ENCODE results near the gene STK35. TPM values are rescaled to one million over a fixed set of nuclear protein-coding genes. Genes with fewer than 3 reads are reported as not detected.

The STK35 gene
- polyA plus RNA-seq, 1 experiment = 8.2 TPM

DNA sequence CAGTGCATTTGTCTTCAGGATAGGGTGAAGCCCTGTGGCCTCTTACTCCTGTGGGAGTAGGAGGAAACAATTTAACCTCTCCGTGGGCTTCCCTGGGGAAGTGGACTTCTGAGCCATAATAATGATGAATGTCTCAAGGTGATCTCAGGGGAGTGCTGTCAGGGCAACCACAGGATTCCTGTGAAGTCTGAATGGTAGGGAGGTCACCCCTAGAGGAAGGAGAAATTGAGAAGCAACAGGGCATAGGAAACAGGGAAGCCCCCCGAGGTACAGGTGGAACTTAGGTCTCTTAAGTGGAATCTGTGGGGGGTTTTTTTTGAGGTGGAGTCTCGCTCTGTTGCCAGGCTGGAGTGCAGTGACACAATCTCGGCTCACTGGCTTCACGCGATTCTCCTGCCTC is 26.9 kb downstream of the STK35 start:
- ChIA-PET CTCF (no interaction called here), POLR2A (no interaction called here)
- no peak for DNase-seq (ENCODE audit: low read depth)
- no peak overlapping the region for H3K4me3 ChIP-seq (ENCODE audit: low read depth, low read length)
- peaks cover 3% of the 10 kb centered on the region; the same call in 1 of the 2 replicates for H3K36me3 ChIP-seq (ENCODE audit: control insufficient read depth, insufficient read depth, low read length)
- TF ChIP-seq, protein P1, sequence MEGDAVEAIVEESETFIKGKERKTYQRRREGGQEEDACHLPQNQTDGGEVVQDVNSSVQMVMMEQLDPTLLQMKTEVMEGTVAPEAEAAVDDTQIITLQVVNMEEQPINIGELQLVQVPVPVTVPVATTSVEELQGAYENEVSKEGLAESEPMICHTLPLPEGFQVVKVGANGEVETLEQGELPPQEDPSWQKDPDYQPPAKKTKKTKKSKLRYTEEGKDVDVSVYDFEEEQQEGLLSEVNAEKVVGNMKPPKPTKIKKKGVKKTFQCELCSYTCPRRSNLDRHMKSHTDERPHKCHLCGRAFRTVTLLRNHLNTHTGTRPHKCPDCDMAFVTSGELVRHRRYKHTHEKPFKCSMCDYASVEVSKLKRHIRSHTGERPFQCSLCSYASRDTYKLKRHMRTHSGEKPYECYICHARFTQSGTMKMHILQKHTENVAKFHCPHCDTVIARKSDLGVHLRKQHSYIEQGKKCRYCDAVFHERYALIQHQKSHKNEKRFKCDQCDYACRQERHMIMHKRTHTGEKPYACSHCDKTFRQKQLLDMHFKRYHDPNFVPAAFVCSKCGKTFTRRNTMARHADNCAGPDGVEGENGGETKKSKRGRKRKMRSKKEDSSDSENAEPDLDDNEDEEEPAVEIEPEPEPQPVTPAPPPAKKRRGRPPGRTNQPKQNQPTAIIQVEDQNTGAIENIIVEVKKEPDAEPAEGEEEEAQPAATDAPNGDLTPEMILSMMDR (IDR thresholded peaks at IDR 0.05; ENCODE audit: insufficient read depth, low read depth, low read length) = no peak
- no peaks in the 10 kb centered on the region for H3K27me3 ChIP-seq (ENCODE audit: control insufficient read depth, insufficient read depth, low read length)

DNA sequence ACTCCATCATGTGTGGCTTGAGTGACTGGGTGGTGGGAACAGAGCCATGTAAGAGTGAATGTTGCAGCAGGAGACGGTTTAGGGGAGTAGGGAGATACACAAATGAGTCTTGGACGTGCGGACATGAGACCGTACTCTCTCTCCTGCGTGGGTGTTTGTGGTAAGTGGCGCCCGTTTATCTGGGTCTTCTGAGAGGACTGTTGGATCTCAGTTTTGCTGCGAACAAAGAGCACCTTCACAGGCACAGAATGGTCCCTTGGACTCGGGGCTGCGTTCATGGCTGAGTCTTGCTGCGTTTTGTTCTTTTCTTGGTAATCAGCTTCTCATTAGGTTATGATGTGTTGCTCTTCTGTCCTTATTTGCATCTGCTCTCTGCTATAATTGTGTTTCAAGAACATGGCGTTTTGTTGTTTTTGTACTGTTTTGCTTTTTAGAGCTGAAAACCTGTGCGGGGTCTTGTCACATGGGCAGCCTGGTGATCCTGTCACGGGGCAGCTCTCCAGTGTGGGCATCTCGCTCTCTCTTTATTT is 28.5 kb downstream of the STK35 start:
- H3K27me3 ChIP-seq (ENCODE audit: control insufficient read depth, insufficient read depth, low read length) = no peaks in the 10 kb centered on the region
- no peaks in the 10 kb centered on the region for H3K36me3 ChIP-seq (ENCODE audit: control insufficient read depth, insufficient read depth, low read length)
- no peak overlapping the region for H3K4me3 ChIP-seq (ENCODE audit: low read depth, low read length)
- ChIA-PET POLR2A (no interaction called here), CTCF (interaction anchor here (0.6 kb wide), 1 partner anchor 337 kb away, joined by 3 read pairs; no protein-coding TSS in a partner anchor)
- TF ChIP-seq, protein P1 (IDR thresholded peaks at IDR 0.05; ENCODE audit: insufficient read depth, low read depth, low read length) = no peak
- no peak for DNase-seq (ENCODE audit: low read depth)

DNA sequence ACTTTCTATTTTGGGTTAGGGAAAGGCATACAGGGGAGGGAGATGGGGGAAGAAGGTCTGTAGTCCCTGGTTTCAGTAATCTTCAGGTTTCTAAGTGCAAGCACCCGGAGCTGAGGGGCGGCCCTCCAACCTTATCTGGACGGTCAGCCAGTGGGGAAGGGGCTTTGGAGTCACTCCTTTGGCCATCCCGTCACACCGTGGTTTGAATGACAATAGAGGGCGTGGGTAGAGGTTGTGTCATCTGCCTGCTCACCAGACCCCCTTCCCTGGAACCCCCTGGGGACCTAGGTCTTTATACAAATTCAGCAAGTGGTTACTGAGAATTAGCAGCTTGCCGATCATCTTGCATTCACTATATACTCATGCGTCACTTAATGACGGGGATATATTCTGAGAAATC is 29.1 kb downstream of the STK35 start:
- POLR2A ChIA-PET = no interaction called here
- no peaks in the 10 kb centered on the region for H3K27me3 ChIP-seq (ENCODE audit: control insufficient read depth, insufficient read depth, low read length)
- TF ChIP-seq, protein P1 (IDR thresholded peaks at IDR 0.05; ENCODE audit: insufficient read depth, low read depth, low read length) = no peak
- H3K4me3 ChIP-seq (ENCODE audit: low read depth, low read length) = no peak overlapping the region
- CTCF ChIA-PET = interaction anchor here (0.6 to 1.0 kb wide), 3 partner anchors 9 to 337 kb away, joined by 3 read pairs; no protein-coding TSS in a partner anchor
- H3K36me3 ChIP-seq (ENCODE audit: control insufficient read depth, insufficient read depth, low read length) = no peaks in the 10 kb centered on the region
- no peak for DNase-seq (ENCODE audit: low read depth)

DNA sequence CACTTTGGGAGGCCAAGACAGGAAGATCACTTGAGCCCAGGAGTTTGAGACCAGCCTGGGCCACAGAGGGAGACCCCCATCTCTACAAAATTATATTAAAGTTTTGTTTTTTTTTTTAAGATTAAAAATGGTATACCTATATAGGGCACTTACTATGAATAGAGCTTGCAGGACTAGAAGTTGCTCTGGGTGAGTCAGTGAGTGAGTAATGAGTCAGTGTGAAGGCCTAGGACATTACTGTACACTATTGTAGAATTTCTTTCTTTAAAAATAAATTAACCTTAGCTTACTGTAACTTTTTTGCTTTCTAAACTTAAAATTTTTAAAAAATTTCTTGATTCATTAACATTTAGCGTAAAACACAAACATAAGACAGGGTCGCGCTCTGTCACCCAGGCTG is 29.7 kb downstream of the STK35 start:
- H3K27me3 ChIP-seq (ENCODE audit: control insufficient read depth, insufficient read depth, low read length) = no peaks in the 10 kb centered on the region
- DNase-seq (ENCODE audit: low read depth) = no peak
- POLR2A ChIA-PET = interaction anchor here (0.6 kb wide), 1 partner anchor 14 kb away, joined by 4 read pairs; no protein-coding TSS in a partner anchor
- H3K36me3 ChIP-seq (ENCODE audit: control insufficient read depth, insufficient read depth, low read length) = no peaks in the 10 kb centered on the region
- CTCF ChIA-PET = interaction anchor here (1.0 to 1.8 kb wide), 3 partner anchors 10 to 221 kb away, joined by 3 to 5 read pairs (median 3); no protein-coding TSS in a partner anchor
- no peak overlapping the region for H3K4me3 ChIP-seq (ENCODE audit: low read depth, low read length)
- TF ChIP-seq, protein P1 (IDR thresholded peaks at IDR 0.05; ENCODE audit: insufficient read depth, low read depth, low read length) = no peak

DNA sequence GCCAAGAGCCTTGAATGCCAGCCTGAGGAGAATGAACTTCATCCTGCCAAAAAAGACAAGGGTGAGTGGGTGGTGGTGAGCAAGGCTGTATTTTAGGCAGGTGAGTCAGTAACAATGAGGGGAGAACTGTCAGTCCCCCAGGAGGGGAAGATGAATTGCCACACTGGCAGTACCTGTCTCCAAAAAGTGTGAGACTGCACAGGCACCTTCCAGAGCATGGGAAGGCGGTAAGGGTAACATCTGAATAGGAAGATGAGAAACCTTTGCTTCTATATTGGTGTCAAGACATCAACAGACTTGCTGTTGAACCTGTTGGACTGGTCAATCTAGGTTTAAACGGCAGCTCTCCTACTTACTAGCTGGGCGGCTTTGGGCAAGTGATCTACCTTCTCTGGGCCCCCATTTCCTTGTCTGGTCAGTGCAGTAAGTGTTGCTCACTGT is 30.9 kb downstream of the STK35 start:
- POLR2A ChIA-PET = no interaction called here
- CTCF ChIA-PET = interaction anchor here (0.8 to 1.8 kb wide), 2 partner anchors 9 to 39 kb away, joined by 3 read pairs; no protein-coding TSS in a partner anchor
- Histone ChIP-seq H3K4me3 (ENCODE audit: low read depth, low read length) (no peak overlapping the region), H3K27me3 (ENCODE audit: control insufficient read depth, insufficient read depth, low read length) (no peaks in the 10 kb centered on the region), H3K36me3 (ENCODE audit: control insufficient read depth, insufficient read depth, low read length) (no peaks in the 10 kb centered on the region)
- TF ChIP-seq, protein P1 (IDR thresholded peaks at IDR 0.05; ENCODE audit: insufficient read depth, low read depth, low read length) = no peak
- DNase-seq (ENCODE audit: low read depth) = no peak
